ENCODE results near the gene LIN7C. TPM values are rescaled to one million over a fixed set of nuclear protein-coding genes. Genes with fewer than 3 reads are reported as not detected.

LIN7C gene
- total RNA-seq, 1 experiment from 2014 or later = 39.8 TPM

DNA sequence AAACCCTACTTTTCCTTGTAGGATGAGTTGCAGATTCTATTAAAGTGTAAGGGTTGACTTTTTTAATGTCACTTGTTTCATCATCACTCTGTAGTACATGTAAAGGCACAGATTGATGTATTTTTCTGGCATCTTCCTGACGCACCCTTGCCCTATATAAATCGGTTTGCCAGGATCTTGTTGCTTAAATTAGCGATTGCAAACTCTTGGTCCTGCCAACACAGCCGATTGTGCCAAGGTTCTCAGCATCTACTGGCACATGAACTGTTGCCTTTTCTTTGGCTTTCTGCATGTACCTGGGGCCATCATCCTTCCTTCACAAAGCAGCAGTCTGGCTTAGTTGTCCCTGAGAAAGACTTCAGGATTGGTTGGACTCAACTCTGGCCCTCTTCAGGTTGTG, 7.5 kb upstream of the LIN7C start:
- H3K9me3 Mint-ChIP-seq (ENCODE audit: unreplicated experiment) = no peaks in the 10 kb centered on the region
- no peak for DNase-seq
- H3K27me3 Mint-ChIP-seq (ENCODE audit: insufficient read depth, unreplicated experiment) = peaks cover 19% of the 10 kb centered on the region
- H3K4me1 Mint-ChIP-seq (ENCODE audit: low read depth, unreplicated experiment) = no peaks in the 10 kb centered on the region
- CTCF ChIA-PET = no interaction called here
- POLR2A ChIA-PET = no interaction called here
- no peak overlapping the region for H3K27ac Mint-ChIP-seq (ENCODE audit: unreplicated experiment)
- H3K36me3 Mint-ChIP-seq (ENCODE audit: insufficient read depth, unreplicated experiment) = no peaks in the 10 kb centered on the region
- TF ChIP-seq, protein P1, sequence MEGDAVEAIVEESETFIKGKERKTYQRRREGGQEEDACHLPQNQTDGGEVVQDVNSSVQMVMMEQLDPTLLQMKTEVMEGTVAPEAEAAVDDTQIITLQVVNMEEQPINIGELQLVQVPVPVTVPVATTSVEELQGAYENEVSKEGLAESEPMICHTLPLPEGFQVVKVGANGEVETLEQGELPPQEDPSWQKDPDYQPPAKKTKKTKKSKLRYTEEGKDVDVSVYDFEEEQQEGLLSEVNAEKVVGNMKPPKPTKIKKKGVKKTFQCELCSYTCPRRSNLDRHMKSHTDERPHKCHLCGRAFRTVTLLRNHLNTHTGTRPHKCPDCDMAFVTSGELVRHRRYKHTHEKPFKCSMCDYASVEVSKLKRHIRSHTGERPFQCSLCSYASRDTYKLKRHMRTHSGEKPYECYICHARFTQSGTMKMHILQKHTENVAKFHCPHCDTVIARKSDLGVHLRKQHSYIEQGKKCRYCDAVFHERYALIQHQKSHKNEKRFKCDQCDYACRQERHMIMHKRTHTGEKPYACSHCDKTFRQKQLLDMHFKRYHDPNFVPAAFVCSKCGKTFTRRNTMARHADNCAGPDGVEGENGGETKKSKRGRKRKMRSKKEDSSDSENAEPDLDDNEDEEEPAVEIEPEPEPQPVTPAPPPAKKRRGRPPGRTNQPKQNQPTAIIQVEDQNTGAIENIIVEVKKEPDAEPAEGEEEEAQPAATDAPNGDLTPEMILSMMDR (IDR thresholded peaks at IDR 0.05; ENCODE audit: insufficient read depth in 1 of 2, low read depth in 1 of 2, low read length in 1 of 2, severe bottlenecking in 1 of 2, unreplicated experiment in 1 of 2) = no peak
- intact Hi-C loops (cut with micrococcal nuclease; ENCODE audit: unreplicated experiment) = no loop called here
- no TSS peak for BruUV-seq (replicated peaks)
- no peaks in the 10 kb centered on the region for H3K36me3 ChIP-seq (ENCODE audit: control insufficient read depth, insufficient read depth, low read length)
- H3K4me3 Mint-ChIP-seq (ENCODE audit: unreplicated experiment) = no peak overlapping the region
- H3K27me3 ChIP-seq (replicated peaks; ENCODE audit: control insufficient read depth, insufficient read depth, low read length) = no peaks in the 10 kb centered on the region
- no peaks in the 10 kb centered on the region; the same call in 1 of the 2 replicates for H3K9me3 ChIP-seq
- no peaks in the 10 kb centered on the region for H3K4me1 ChIP-seq
- no peak overlapping the region for H3K4me3 ChIP-seq (ENCODE audit: low read depth, low read length)

DNA sequence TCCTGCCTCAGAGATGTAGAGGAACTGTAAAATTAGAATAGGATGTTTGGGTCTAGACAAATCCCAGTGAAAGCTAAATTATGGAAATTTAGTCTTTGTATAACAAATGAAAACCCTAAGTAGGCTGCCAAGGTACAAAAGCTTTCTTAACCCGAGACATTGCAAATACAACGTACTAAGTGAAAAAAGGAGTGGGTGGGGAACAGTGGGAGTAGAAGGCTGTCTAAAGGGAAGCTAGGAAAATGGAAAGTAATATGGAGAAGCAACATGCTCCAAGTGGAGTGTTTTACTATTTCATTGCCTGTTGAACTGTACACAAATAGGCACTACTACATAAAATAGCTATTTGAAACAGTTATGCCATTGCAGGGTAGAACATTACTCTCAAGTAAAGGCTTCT, 6.8 kb upstream of the LIN7C start:
- no peak for DNase-seq
- TF ChIP-seq, protein P1 (IDR thresholded peaks at IDR 0.05; ENCODE audit: insufficient read depth in 1 of 2, low read depth in 1 of 2, low read length in 1 of 2, severe bottlenecking in 1 of 2, unreplicated experiment in 1 of 2) = no peak
- Mint-ChIP-seq H3K4me3 (ENCODE audit: unreplicated experiment) (no peak overlapping the region), H3K36me3 (ENCODE audit: insufficient read depth, unreplicated experiment) (no peaks in the 10 kb centered on the region), H3K27ac (ENCODE audit: unreplicated experiment) (no peak overlapping the region), H3K9me3 (ENCODE audit: unreplicated experiment) (no peaks in the 10 kb centered on the region), H3K27me3 (ENCODE audit: insufficient read depth, unreplicated experiment) (peaks cover 13% of the 10 kb centered on the region), H3K4me1 (ENCODE audit: low read depth, unreplicated experiment) (peaks cover 1% of the 10 kb centered on the region)
- no TSS peak for BruUV-seq (replicated peaks)
- ChIA-PET POLR2A (no interaction called here), CTCF (no interaction called here)
- no peaks in the 10 kb centered on the region; the same call in 1 of the 2 replicates for H3K9me3 ChIP-seq
- no peak overlapping the region for H3K4me3 ChIP-seq (ENCODE audit: low read depth, low read length)
- H3K4me1 ChIP-seq = no peaks in the 10 kb centered on the region
- no peaks in the 10 kb centered on the region for H3K36me3 ChIP-seq (ENCODE audit: control insufficient read depth, insufficient read depth, low read length)
- no peaks in the 10 kb centered on the region for H3K27me3 ChIP-seq (replicated peaks; ENCODE audit: control insufficient read depth, insufficient read depth, low read length)
- intact Hi-C loops (cut with micrococcal nuclease; ENCODE audit: unreplicated experiment) = no loop called here

DNA sequence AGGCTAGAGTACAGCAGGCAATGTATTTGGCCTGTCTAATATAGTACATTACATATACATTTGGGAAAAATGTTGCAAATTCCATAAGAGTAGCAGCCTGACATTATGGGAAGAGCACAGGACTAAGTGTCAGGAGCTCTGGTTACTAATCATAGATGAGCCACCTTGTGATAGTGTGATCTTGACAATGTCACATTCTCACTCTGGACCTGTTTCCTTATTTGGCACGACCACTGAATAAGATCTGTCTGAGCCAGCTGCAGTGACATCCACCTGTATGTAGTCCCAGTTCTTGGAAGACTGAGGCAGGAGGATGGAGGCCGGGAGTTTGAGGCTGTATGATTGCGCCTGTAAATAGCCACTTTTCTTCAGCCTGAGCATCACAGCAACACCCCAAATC, 5.7 kb upstream of the LIN7C start:
- Histone ChIP-seq H3K4me1 (0 out of 2 replicates have a peak, but pooled peaks cover 3% of the 10 kb centered on the region), H3K4me3 (ENCODE audit: low read depth, low read length) (no peak overlapping the region), H3K9me3 (no peaks in the 10 kb centered on the region; the same call in 1 of the 2 replicates), H3K27me3 (replicated peaks; ENCODE audit: control insufficient read depth, insufficient read depth, low read length) (no peaks in the 10 kb centered on the region), H3K36me3 (ENCODE audit: control insufficient read depth, insufficient read depth, low read length) (no peaks in the 10 kb centered on the region)
- ChIA-PET CTCF (no interaction called here), POLR2A (no interaction called here)
- intact Hi-C loops (cut with micrococcal nuclease; ENCODE audit: unreplicated experiment) = no loop called here
- no TSS peak for BruUV-seq (replicated peaks)
- H3K4me3 Mint-ChIP-seq (ENCODE audit: unreplicated experiment) = no peak overlapping the region
- H3K9me3 Mint-ChIP-seq (ENCODE audit: unreplicated experiment) = no peaks in the 10 kb centered on the region
- TF ChIP-seq, protein P1 (IDR thresholded peaks at IDR 0.05; ENCODE audit: insufficient read depth in 1 of 2, low read depth in 1 of 2, low read length in 1 of 2, severe bottlenecking in 1 of 2, unreplicated experiment in 1 of 2) = no peak
- H3K36me3 Mint-ChIP-seq (ENCODE audit: insufficient read depth, unreplicated experiment) = no peaks in the 10 kb centered on the region
- no peak for DNase-seq
- H3K4me1 Mint-ChIP-seq (ENCODE audit: low read depth, unreplicated experiment) = peaks cover 13% of the 10 kb centered on the region
- H3K27ac Mint-ChIP-seq (ENCODE audit: unreplicated experiment) = no peak overlapping the region
- peaks cover 3% of the 10 kb centered on the region for H3K27me3 Mint-ChIP-seq (ENCODE audit: insufficient read depth, unreplicated experiment)
